GM18870 (cell line): ENCODE results near the gene ADGRF5.
"Not testable (repeated sequence)": the region's sequence is repeated elsewhere in the genome, so short reads cannot be mapped to it uniquely, and the experiment has no call there.

Experiments
- ATAC-seq: cut with Tn5 transposase; IDR thresholded peaks from one replicate; pipeline ENCODE4 v1.9.1; 2021; ENCODE audit warnings: moderate library complexity; ENCODE audit not compliant: unreplicated experiment

ADGRF5 gene

DNA sequence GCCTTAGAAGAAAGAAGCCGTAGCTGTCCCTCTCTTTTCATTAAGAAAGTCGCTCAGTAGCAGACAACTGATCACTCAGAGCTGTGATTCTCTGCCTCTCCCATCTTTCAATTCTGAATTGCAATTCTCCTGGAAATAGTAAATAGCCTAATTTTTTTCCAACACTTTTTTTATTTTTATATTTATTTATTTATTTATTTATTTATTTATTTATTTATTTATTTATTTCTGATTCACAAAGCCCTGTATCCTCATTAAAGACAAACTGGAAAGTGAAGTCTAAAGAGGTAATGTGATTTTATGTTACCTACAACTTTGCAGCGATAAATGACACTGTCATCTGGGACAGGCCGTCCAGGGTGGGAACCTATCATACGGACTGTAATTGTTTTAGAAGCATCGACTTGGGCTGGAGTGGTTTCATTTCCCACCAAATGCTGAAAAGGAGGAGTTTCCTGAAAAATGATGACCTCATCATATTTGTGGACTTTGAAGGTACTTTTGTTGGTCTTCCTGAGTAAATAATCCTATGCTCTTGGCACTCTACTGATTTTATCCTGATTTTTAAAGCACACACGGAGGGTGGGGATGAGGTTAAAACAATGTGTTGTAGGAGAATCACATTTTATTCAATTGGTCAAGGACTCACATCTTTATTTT is 87.4 kb downstream of the ADGRF5 start:
- not testable (repeated sequence) for ATAC-seq

DNA sequence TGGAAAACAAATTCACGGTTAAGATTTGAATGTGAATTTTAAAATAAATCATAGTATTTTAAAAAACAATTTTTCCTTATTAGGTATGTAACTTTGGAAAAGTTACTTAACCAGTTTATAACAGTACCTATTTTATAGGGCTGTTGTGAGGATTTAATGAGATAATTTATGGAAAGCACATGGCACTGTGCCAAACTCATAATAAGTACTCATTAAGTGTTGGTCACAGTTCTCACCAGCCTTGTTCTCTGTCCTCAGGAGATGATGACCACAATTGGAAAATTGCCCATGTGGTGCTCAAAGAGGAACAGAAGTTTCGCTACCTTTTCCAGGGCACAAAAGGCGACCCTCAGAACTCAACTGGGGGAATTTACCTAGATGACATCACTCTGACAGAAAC is 88.9 kb downstream of the ADGRF5 start:
- ATAC-seq: no peak

DNA sequence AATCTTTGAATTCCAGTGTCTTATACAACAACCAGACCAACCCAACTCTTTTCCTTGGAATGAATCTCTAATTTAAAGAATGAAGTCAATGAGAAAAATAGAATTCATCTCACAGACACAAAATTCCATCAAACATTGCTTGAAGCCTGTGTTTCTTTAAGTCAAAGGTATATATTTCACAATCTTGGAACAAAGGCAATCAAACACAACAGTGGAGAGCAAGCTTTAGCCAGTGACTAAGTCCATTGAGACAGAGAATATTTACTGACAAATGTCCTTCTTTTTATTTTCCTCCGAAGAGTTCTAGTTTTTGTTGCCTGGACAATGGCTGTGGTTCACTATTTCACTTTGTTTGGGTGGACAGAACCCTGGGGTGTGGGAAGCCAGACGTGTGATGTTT is 92.8 kb downstream of the ADGRF5 start:
- ATAC-seq: no peak

DNA sequence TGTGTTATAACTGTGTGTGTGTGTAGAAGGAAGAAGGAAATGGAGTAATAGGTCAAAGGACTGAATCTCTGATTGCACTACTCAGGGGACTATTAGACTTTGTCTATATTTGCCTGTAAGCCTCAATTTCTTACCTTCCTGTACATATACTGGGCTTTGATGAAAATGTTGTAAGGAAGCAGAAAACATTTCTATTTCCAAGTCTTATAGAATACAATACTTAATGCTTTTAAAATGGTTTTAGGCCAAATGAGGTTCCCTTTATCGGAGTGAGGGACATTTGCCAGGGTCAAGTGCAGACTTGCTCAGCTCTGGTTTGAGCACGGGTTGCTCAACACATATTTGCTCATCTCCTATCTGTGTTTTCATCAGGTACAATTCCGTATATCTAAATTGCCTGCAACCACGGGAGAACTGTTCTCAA is 100.3 kb downstream of the ADGRF5 start:
- no peak for ATAC-seq

DNA sequence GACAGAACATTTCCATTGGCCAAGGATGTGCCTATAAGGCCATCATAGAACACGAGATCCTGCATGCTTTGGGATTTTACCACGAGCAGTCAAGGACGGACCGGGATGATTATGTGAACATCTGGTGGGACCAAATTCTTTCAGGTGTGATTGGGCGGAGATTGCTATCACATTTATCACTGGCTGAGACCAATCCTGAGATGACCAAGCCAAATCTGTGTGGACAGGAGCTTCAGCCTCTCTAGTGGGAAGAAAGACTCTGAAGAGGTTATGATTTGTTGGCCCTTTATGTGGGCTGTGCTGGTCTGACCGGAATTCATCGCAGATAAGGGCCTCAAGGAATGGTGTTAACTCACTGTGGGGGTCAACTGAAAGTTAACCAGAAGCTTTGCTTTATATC is 102.2 kb downstream of the ADGRF5 start:
- no peak for ATAC-seq

DNA sequence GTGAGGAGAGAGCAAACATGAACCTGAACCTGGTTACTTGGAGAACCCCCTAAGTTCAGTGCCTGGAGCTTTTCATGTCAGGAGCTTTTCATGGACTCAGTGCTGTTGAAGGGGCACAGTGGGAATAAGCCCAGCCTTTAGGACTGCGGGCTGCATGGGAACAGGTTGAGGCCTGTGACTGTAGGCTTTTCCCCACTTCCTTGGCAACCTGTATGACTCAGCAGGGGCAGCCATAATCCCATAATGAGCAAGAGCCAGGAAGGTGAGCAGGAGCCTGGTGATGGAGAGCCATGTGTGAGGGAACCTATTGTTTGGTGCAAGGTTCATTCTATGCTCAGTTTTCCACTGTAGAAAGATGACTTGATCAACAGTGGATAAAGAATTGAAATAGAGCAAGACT is 105.1 kb downstream of the ADGRF5 start:
- ATAC-seq: no peak

DNA sequence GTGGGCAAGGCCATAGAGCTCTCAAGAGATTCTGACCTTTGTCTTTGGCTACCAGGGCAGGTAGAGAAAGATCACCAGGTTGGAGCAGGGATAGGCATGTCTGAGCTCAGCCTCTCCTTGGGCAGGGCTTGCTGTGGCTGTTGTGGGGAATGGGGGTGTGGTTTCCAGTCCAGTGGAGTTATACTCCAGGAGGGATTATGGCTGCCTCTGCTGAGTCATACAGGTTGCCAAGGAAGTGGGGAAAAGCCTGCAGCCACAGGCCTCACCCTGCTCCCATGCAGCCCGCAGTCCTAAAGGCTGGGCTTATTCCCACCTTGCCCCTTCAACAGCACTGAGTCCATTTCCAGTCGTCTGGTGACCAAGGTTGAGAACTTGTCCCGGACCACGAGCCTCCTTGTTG is 106.6 kb downstream of the ADGRF5 start:
- ATAC-seq: no peak

DNA sequence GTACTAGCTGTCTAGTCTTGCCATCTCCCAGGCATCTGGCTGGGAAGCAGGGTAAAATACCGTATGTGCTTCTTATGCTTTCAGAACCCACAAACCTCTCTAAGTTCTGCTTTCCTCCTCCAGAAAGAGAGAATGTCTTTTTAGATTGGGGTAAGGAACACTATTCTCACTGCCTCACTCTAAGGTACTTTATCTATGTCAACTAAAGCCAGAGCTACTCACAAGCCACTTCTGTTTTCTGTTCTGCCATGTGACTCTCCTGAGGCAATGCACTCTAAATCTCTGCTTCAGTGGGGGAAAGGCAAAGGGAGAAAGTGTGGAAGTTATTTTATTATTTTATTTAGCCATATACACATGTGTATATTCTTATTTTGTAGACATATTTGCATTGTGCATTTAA is 112.9 kb downstream of the ADGRF5 start:
- no peak for ATAC-seq
